Cardiac fibroblast (primary cell): ENCODE data around the gene VAC14.

Experiments
- DNase-seq, 2 donors: peaks; one replicate each; pipeline versions ENCODE4 v3.0.0 to v3.0.0-alpha.2; 2010; ENCODE audit warnings: low read depth in 2 of 2
- H3K4me3 ChIP-seq, 2 donors: replicated peaks in 1 of 2; 1 replicate in 1 of 2; 2 replicates in 1 of 2; pipeline ENCODE4 v1.5.1; 2011; ENCODE audit warnings: low read depth in 2 of 2, low read length in 2 of 2, mild to moderate bottlenecking in 2 of 2, moderate library complexity in 1 of 2
- TF ChIP-seq, protein P1 (sequence below): IDR thresholded peaks from one replicate; pipeline ENCODE4 v1.5.1; 2011; ENCODE audit warnings: low read depth, mild to moderate bottlenecking, low read length, inconsistent platforms

Gene VAC14

DNA sequence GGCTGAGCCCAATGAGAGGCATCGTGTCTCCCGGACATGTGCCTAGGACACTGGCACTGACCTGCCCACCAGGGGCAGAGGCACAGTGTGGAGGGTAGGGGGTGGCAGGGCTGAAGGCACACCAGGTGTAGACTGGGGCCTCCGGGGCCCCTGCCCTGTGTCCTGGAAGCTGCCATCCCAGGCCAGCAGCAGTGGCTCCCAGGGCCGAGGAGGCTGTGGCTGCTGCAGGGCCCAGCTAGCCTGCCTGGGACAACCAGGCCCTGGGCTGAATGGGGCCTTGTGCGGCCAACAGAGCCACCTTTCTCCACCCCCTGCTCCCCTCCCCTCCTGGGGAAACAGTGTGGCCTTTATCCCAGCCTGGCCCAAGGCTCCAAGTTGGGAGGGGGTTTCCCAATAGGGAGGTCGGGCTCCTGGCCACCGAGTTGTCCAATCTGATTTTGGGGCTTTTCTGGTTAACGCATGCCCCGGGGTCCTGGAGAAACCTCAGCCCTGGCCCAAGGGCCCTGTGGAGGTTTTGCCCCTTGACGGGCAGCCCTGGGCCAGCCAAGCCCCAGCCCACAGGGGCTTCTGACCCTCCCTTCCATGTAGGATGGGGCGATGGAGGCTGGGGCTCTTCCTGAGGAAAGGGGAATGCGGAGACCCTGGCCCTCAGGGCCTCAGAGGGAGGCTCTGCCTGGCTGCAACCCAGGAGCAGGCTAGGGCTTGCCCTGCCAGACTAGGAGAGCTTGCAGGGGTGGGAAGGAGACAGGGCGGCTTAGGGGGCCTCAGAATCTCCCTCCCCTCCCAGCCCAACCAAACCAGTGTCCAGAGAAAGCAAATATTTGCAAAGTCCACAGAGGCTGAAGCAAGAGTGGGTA is 119.3 kb downstream of the VAC14 start:
- no peak overlapping the region for H3K4me3 ChIP-seq
- TF ChIP-seq, protein P1, sequence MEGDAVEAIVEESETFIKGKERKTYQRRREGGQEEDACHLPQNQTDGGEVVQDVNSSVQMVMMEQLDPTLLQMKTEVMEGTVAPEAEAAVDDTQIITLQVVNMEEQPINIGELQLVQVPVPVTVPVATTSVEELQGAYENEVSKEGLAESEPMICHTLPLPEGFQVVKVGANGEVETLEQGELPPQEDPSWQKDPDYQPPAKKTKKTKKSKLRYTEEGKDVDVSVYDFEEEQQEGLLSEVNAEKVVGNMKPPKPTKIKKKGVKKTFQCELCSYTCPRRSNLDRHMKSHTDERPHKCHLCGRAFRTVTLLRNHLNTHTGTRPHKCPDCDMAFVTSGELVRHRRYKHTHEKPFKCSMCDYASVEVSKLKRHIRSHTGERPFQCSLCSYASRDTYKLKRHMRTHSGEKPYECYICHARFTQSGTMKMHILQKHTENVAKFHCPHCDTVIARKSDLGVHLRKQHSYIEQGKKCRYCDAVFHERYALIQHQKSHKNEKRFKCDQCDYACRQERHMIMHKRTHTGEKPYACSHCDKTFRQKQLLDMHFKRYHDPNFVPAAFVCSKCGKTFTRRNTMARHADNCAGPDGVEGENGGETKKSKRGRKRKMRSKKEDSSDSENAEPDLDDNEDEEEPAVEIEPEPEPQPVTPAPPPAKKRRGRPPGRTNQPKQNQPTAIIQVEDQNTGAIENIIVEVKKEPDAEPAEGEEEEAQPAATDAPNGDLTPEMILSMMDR = no peak
- DNase-seq = no peak

- TF ChIP-seq, protein P1 = no peak
- no peak for DNase-seq
- H3K4me3 ChIP-seq = no peak overlapping the region
These were observed 120.2 kb downstream of the VAC14 start for GRCh38 chr16:70680495-70681381.

DNA sequence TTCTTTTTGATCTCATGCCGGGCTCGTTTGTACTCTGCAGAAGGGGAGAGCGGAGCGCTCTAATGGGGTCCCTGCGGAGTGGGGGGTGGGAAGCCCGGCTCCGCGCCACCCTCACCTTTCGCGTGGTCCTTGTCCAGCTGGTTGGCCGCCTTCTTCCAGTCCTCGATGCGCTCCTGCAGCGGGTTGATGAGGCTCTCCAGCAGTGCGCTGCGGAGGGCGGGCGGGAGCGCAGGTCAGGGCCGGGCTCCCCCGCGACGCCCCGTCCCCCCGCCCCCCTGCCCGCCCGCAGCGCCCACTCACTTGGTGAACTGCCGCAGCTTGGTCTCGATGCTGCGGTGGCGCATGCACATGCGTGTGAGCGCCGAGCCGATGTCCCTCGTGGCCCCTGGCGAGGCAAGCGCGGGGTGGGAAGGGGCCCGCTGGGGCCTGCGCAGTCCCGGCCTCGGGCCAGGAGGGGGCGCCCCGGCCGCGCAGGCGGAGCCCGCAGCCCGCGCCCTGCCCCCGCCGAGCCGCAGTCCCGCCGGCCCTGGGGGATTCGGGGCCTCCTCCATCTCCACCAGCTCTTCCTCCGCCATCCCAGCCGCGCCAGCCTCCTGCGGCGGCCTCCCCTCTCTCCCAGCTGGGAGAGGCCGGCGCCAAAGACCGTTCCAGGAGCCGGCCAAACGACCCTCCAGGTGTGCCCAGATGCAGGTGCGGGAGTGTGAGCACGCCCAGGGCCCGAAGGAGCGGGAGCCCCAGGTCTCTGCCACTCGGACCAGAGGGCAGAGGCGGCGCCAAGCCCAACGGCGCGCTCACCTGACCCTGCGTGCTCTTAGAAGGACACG is 121.1 kb downstream of the VAC14 start:
- DNase-seq = no peak
- no peak overlapping the region for H3K4me3 ChIP-seq

DNA sequence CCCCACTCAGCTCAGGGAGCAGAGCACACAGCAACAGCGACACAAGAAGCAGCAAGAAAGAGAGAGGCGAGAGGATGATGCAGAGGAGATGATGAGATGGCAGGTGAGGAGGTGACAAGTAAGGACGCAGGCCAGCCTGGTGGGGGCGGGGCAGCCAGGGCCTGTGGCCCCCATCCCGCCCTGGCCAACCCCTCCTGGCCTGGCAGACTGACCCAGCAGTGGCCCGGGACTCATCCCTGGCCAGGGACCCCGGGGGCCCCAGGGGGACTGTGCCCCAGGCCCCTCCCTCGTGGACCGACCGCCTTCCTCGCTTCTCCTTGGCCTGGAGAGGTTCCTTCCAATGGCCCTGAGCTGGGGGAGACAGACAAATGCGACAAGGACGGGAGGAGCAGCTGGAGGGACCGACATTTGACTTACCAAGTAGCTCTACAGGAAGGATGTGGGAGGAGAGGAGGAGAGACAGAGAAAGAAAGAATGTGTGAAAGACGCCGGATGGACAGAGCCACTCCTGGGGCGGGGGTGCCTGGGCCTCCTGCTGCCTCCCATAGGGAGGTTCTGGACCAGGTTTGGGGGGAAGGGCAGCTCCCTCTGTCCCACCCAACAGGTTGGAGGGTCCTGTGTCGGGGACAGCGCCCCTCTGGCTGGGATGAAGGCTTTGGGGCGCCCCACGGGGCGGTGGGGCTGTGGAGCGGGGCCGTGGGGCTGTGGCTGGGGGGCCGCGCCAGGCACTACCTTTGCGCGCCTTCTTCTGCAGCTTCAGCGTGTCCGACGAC is 121.9 kb downstream of the VAC14 start:
- TF ChIP-seq, protein P1 = no peak
- H3K4me3 ChIP-seq = no peak overlapping the region
- DNase-seq = no peak

More for the DNA sequence above, 121.1 kb downstream of the VAC14 start:
- TF ChIP-seq, protein P1 = peak; percentile 15

GRCh38 chr16:70678121-70678897 is 122.6 kb downstream of the VAC14 start:
- DNase-seq = no peak
- TF ChIP-seq, protein P1 = no peak
- no peak overlapping the region for H3K4me3 ChIP-seq
